PC-9 (cell line): ENCODE results near the gene ATP2B3. TPM values are rescaled to one million over a fixed set of nuclear protein-coding genes. Genes with fewer than 3 reads are reported as not detected.

Experiments used
- BruUV-seq: library from RNA; stranded (reverse); fragments of 400-500 nt; replicated peaks from 2 replicates; lab custom pipeline; 2021; lab: Mats Ljungman, UMichigan
- CTCF ChIA-PET: fragments of 300-600 bp; sonication (Branson Sonifier 250); formaldehyde crosslinking; loops from one replicate; lab custom pipeline; 2022; ENCODE audit warnings: antibody characterized with exemption; lab: Charles Lee
- POLR2A ChIA-PET: fragments of 300-600 bp; sonication (Branson Sonifier 250); formaldehyde crosslinking; loops from one replicate; lab custom pipeline; 2022; ENCODE audit warnings: antibody characterized with exemption; ENCODE audit not compliant: unreplicated experiment; lab: Charles Lee
- DNase-seq, 2 experiments: peaks; one replicate each; pipeline versions ENCODE4 v3.0.0 to v3.0.0-alpha.2; 2015 to 2022; ENCODE audit warnings: mixed read lengths in 1 of 2
- H2AFZ ChIP-seq: fragments of 200-600 bp; sonication (generic); 2 replicates; pipeline ENCODE4 v1.8.1; 2017; ENCODE audit warnings: antibody characterized with exemption
- H3F3A ChIP-seq: fragments of 200-600 bp; sonication (generic); 2 replicates; pipeline ENCODE4 v1.8.1; 2017; ENCODE audit warnings: antibody characterized with exemption, mild to moderate bottlenecking, low read depth; ENCODE audit not compliant: insufficient read depth
- H3K27ac ChIP-seq: fragments of 200-600 bp; sonication (generic); 2 replicates; pipeline ENCODE4 v1.6.1; 2016; ENCODE audit warnings: mixed run types
- H3K27me3 ChIP-seq: fragments of 200-600 bp; sonication (generic); 2 replicates; pipeline ENCODE4 v1.6.1; 2016; ENCODE audit warnings: low read depth, mixed run types; ENCODE audit not compliant: insufficient read depth
- H3K36me3 ChIP-seq: fragments of 200-600 bp; sonication (generic); 2 replicates; pipeline ENCODE4 v1.6.1; 2016; ENCODE audit warnings: low read depth, mixed run types
- H3K4me1 ChIP-seq: fragments of 200-600 bp; sonication (generic); replicated peaks from 2 replicates; pipeline ENCODE4 v1.6.1; 2016; ENCODE audit warnings: mixed run types; ENCODE audit not compliant: insufficient read depth
- H3K4me2 ChIP-seq: fragments of 200-600 bp; sonication (generic); 2 replicates; pipeline ENCODE4 v1.6.1; 2017; ENCODE audit warnings: mixed run types
- H3K4me3 ChIP-seq: fragments of 200-600 bp; sonication (generic); 2 replicates; pipeline ENCODE4 v1.6.1; 2016; ENCODE audit warnings: mixed run types
- H3K79me2 ChIP-seq: fragments of 200-600 bp; sonication (generic); 2 replicates; pipeline ENCODE4 v1.6.1; 2017; ENCODE audit warnings: low read depth, mixed run types
- H3K9me2 ChIP-seq: fragments of 200-600 bp; sonication (generic); 2 replicates; pipeline ENCODE4 v1.8.1; 2017; ENCODE audit warnings: mild to moderate bottlenecking; ENCODE audit not compliant: insufficient read depth
- H3K9me3 ChIP-seq: fragments of 200-600 bp; sonication (generic); 2 replicates; pipeline ENCODE4 v1.8.1; 2016; ENCODE audit warnings: low read depth; ENCODE audit not compliant: insufficient read depth
- H4K20me1 ChIP-seq: fragments of 200-600 bp; sonication (generic); 2 replicates; pipeline ENCODE4 v1.8.1; 2017; ENCODE audit not compliant: insufficient read depth
- CTCF ChIP-seq: fragments of 200-600 bp; sonication (generic); conservative IDR thresholded peaks from 2 replicates; pipeline ENCODE4 v1.6.1; 2017; ENCODE audit warnings: mixed run types, antibody characterized with exemption, mild to moderate bottlenecking, moderate library complexity
- EZH2 ChIP-seq: fragments of 200-600 bp; sonication (generic); IDR thresholded peaks from 2 replicates; pipeline ENCODE4 v1.8.0; 2017; ENCODE audit warnings: antibody characterized with exemption, low read depth
- intact Hi-C: fragments of 100-400 bp; cut with micrococcal nuclease; formaldehyde crosslinking; loops from one replicate; pipeline ENCODE4 v1.10.0; 2022; ENCODE audit not compliant: unreplicated experiment
- total RNA-seq: library from RNA; stranded (reverse); gene quantifications from 2 replicates; pipeline ENCODE4 v1.2.3, GENCODE V29; 2021

ATP2B3 gene
- total RNA-seq, 1 experiment from 2014 or later = not detected

- POLR2A ChIA-PET = no interaction called here
- Histone ChIP-seq H3K4me1 (peaks cover 9% of the 10 kb centered on the region; the same call in 1 of the 2 replicates), H3K79me2 (peaks cover 21% of the 10 kb centered on the region), H2AFZ (no peak overlapping the region), H3K27ac (no peak overlapping the region), H3K4me3 (no peak overlapping the region), H3K9me3 (no peaks in the 10 kb centered on the region), H3K9me2 (no peaks in the 10 kb centered on the region), H4K20me1 (peaks cover 4% of the 10 kb centered on the region; the same call in 1 of the 2 replicates), H3K36me3 (no peaks in the 10 kb centered on the region), H3K4me2 (no peak overlapping the region), H3F3A (no peaks in the 10 kb centered on the region), H3K27me3 (no peaks in the 10 kb centered on the region)
- no TSS peak for BruUV-seq
- no peak for DNase-seq
- CTCF ChIA-PET = no interaction called here
- TF ChIP-seq CTCF (no peak), EZH2 (no peak)
- intact Hi-C loops = no loop called here
Measured at GRCh38 chrX:153592966-153593688, 75.7 kb downstream of the ATP2B3 start.

- ChIA-PET CTCF (no interaction called here), POLR2A (no interaction called here)
- no peaks in the 10 kb centered on the region for H3K36me3 ChIP-seq
- intact Hi-C loops = no loop called here
- no peak overlapping the region for H2AFZ ChIP-seq
- no peak for DNase-seq
- H3K27me3 ChIP-seq = no peaks in the 10 kb centered on the region
- H4K20me1 ChIP-seq = peaks cover 4% of the 10 kb centered on the region; the same call in 1 of the 2 replicates
- no peak overlapping the region for H3K27ac ChIP-seq
- no peaks in the 10 kb centered on the region for H3K9me3 ChIP-seq
- H3K79me2 ChIP-seq = peaks cover 24% of the 10 kb centered on the region
- no peak overlapping the region for H3K4me2 ChIP-seq
- no peaks in the 10 kb centered on the region for H3F3A ChIP-seq
- H3K9me2 ChIP-seq = no peaks in the 10 kb centered on the region
- TF ChIP-seq CTCF (no peak), EZH2 (no peak)
- peaks cover 9% of the 10 kb centered on the region; the same call in 1 of the 2 replicates for H3K4me1 ChIP-seq
- H3K4me3 ChIP-seq = no peak overlapping the region
- no TSS peak for BruUV-seq
Measured at GRCh38 chrX:153593811-153594500, 76.5 kb downstream of the ATP2B3 start.

GRCh38 chrX:153595387-153595786 is 77.9 kb downstream of the ATP2B3 start:
- no peaks in the 10 kb centered on the region; the same call in 1 of the 2 replicates for H3F3A ChIP-seq
- no peaks in the 10 kb centered on the region for H3K36me3 ChIP-seq
- peaks cover 13% of the 10 kb centered on the region; the same call in 1 of the 2 replicates for H3K4me1 ChIP-seq
- H2AFZ ChIP-seq = no peak overlapping the region
- no peaks in the 10 kb centered on the region for H3K9me3 ChIP-seq
- no TSS peak for BruUV-seq
- no peaks in the 10 kb centered on the region for H3K9me2 ChIP-seq
- POLR2A ChIA-PET = no interaction called here
- no peak overlapping the region for H3K4me3 ChIP-seq
- no peak overlapping the region for H3K4me2 ChIP-seq
- intact Hi-C loops = loop anchor here (5.0 kb wide), 1 partner anchor 782 kb away; the partner anchor contains the start of gene EMD
- H3K79me2 ChIP-seq = peaks cover 24% of the 10 kb centered on the region
- DNase-seq = no peak
- CTCF ChIA-PET = no interaction called here
- no peak overlapping the region for H3K27ac ChIP-seq
- no peak for TF ChIP-seq EZH2
- no peaks in the 10 kb centered on the region for H3K27me3 ChIP-seq
- H4K20me1 ChIP-seq = peaks cover 4% of the 10 kb centered on the region; the same call in 1 of the 2 replicates
